Keratinocyte (primary cell): ENCODE results near the gene NCK2. TPM values are rescaled to one million over a fixed set of nuclear protein-coding genes. Genes with fewer than 3 reads are reported as not detected.

Experiments
- DNase-seq: peaks from one replicate; pipeline ENCODE4 v3.0.0-alpha.2; 2011; ENCODE audit warnings: low read depth, missing footprints, low spot score
- FAIRE-seq: peaks from 2 replicates; lab custom pipeline; 2011; peaks lifted over from hg19 to GRCh38; lab: Jason Lieb, UNC
- H2AFZ ChIP-seq: 2 replicates; pipeline ENCODE4 v1.6.0; 2012; ENCODE audit warnings: low read length, control low read depth, inconsistent platforms; ENCODE audit not compliant: control insufficient read depth
- H3K27ac ChIP-seq: 2 replicates; pipeline ENCODE4 v1.5.1; 2011; ENCODE audit warnings: low read length; ENCODE audit not compliant: control insufficient read depth, insufficient read depth
- H3K27me3 ChIP-seq: 3 replicates; pipeline ENCODE4 v1.6.0; 2011; ENCODE audit warnings: low read length; ENCODE audit not compliant: control insufficient read depth, insufficient read depth; ENCODE audit errors: extremely low read depth
- H3K36me3 ChIP-seq, 2 experiments: 2 replicates in 1 of 2; 3 replicates in 1 of 2; pipeline ENCODE4 v1.5.1; 2011; ENCODE audit warnings: low read length in 2 of 2, mild to moderate bottlenecking in 1 of 2; ENCODE audit not compliant: control insufficient read depth in 2 of 2, insufficient read depth in 2 of 2; ENCODE audit errors: extremely low read depth in 1 of 2
- H3K4me1 ChIP-seq: 3 replicates; pipeline ENCODE4 v1.5.1; 2011; ENCODE audit warnings: low read length; ENCODE audit not compliant: control insufficient read depth, insufficient read depth; ENCODE audit errors: extremely low read depth
- H3K4me2 ChIP-seq: 3 replicates; pipeline ENCODE4 v1.6.0; 2011; ENCODE audit warnings: low read depth, low read length; ENCODE audit not compliant: control insufficient read depth, insufficient read depth; ENCODE audit errors: extremely low read depth
- H3K4me3 ChIP-seq, 3 experiments: fragments of 200-600 bp in 1 of 3; sonication (generic) in 1 of 3; 2 replicates in 2 of 3; 3 replicates in 1 of 3; pipeline ENCODE4 v1.5.1; 2011 to 2016; ENCODE audit warnings: low read length in 3 of 3, mild to moderate bottlenecking in 3 of 3, control low read depth in 2 of 3, inconsistent platforms in 1 of 3, low read depth in 1 of 3, mixed read lengths in 1 of 3, mixed run types in 1 of 3, moderate library complexity in 1 of 3; ENCODE audit not compliant: control insufficient read depth in 2 of 3, insufficient read depth in 2 of 3; ENCODE audit errors: extremely low read depth in 1 of 3
- H3K79me2 ChIP-seq: 2 replicates; pipeline ENCODE4 v1.6.0; 2012; ENCODE audit warnings: low read length; ENCODE audit not compliant: control insufficient read depth, insufficient read depth
- H3K9ac ChIP-seq: 3 replicates; pipeline ENCODE4 v1.6.0; 2011; ENCODE audit warnings: low read length; ENCODE audit not compliant: control insufficient read depth, insufficient read depth; ENCODE audit errors: extremely low read depth
- H3K9me1 ChIP-seq: 3 replicates; pipeline ENCODE4 v1.6.0; 2011; ENCODE audit warnings: low read length; ENCODE audit not compliant: control insufficient read depth, insufficient read depth; ENCODE audit errors: extremely low read depth
- H3K9me3 ChIP-seq: 2 replicates; pipeline ENCODE4 v1.5.1; 2012; ENCODE audit warnings: low read depth, low read length; ENCODE audit not compliant: control insufficient read depth
- H4K20me1 ChIP-seq: 3 replicates; pipeline ENCODE4 v1.6.0; 2011; ENCODE audit warnings: low read length; ENCODE audit not compliant: control insufficient read depth, insufficient read depth; ENCODE audit errors: extremely low read depth
- CTCF ChIP-seq, 3 experiments: IDR thresholded peaks in 1 of 3; conservative IDR thresholded peaks in 1 of 3; optimal IDR thresholded peaks in 1 of 3; 2 replicates in 2 of 3; 3 replicates in 1 of 3; pipeline versions ENCODE3 to v1.5.1; 2011; ENCODE audit warnings: low read length in 3 of 3, mild to moderate bottlenecking in 3 of 3, moderate library complexity in 2 of 3, control low read depth in 1 of 3, inconsistent platforms in 1 of 3; ENCODE audit not compliant: insufficient read depth in 2 of 3; ENCODE audit errors: extremely low read depth in 1 of 3
- EZH2 ChIP-seq: IDR thresholded peaks from one replicate; pipeline ENCODE4 v1.6.1; 2012; ENCODE audit warnings: inconsistent platforms, mild to moderate bottlenecking, low read length, moderate library complexity
- dilution Hi-C: fragments of 300-500 bp; cut with MboI; formaldehyde crosslinking; loops from one replicate; pipeline ENCODE4 v1.7.0; 2020; ENCODE audit warnings: low sequenced_read_pairs; ENCODE audit not compliant: extremely low pct_ligation_motif_present
- polyA plus RNA-seq, 5 experiments: library from polyadenylated mRNA; depleted of rRNA in 3 of 5; stranded (reverse) in 3 of 5; stranded (forward) in 1 of 5; unstranded in 1 of 5; fragments of >200 nt; gene quantifications; 1 replicate in 1 of 5; 2 replicates in 3 of 5; 3 replicates in 1 of 5; pipeline versions ENCODE4 v1.2.1 to v1.2.3, GENCODE V29; 2011 to 2012; ENCODE audit warnings: missing spikeins in 2 of 5, low read depth in 1 of 5, low replicate concordance in 1 of 5

Gene NCK2
- polyA plus RNA-seq, 1 donor (not counting 4 experiments of a cell fraction or from before 2014, with no cell fraction given): 31.4 TPM

GRCh38 chr2:105872830-105873229 is 128.1 kb downstream of the NCK2 start:
- peaks cover 7% of the 10 kb centered on the region in 2 experiments for H3K36me3 ChIP-seq
- no peak overlapping the region for H3K27ac ChIP-seq
- H3K4me1 ChIP-seq: peaks cover 10% of the 10 kb centered on the region
- TF ChIP-seq CTCF (optimal IDR thresholded peaks at IDR 0.05 in 1 of 3, IDR thresholded peaks at IDR 0.05 in 1 of 3, conservative IDR thresholded peaks at IDR 0.05 in 1 of 3; ENCODE audit: extremely low read depth in 1 of 3, insufficient read depth in 2 of 3, low read length in 3 of 3) (no peak), EZH2 (no peak)
- no peak overlapping the region for H3K4me2 ChIP-seq
- dilution Hi-C loops: no loop called here
- FAIRE-seq: no peak
- H3K27me3 ChIP-seq: no peaks in the 10 kb centered on the region
- H2AFZ ChIP-seq: no peak overlapping the region
- H4K20me1 ChIP-seq: peaks cover 3% of the 10 kb centered on the region
- no peaks in the 10 kb centered on the region for H3K9me1 ChIP-seq
- peaks cover 32% of the 10 kb centered on the region for H3K79me2 ChIP-seq
- no peak overlapping the region for H3K4me3 ChIP-seq
- no peak overlapping the region for H3K9ac ChIP-seq
- H3K9me3 ChIP-seq: no peaks in the 10 kb centered on the region
- no peak for DNase-seq

- H3K27me3 ChIP-seq: no peaks in the 10 kb centered on the region
- peaks cover 7% of the 10 kb centered on the region for H3K4me1 ChIP-seq
- no peaks in the 10 kb centered on the region for H3K9me1 ChIP-seq
- no peak overlapping the region for H3K4me2 ChIP-seq
- TF ChIP-seq EZH2: no peak
- no peak for TF ChIP-seq CTCF (optimal IDR thresholded peaks at IDR 0.05 in 1 of 3, IDR thresholded peaks at IDR 0.05 in 1 of 3, conservative IDR thresholded peaks at IDR 0.05 in 1 of 3; ENCODE audit: extremely low read depth in 1 of 3, insufficient read depth in 2 of 3, low read length in 3 of 3)
- FAIRE-seq (no peak), DNase-seq (no peak)
- peaks cover 7% of the 10 kb centered on the region in 2 experiments for H3K36me3 ChIP-seq
- no peak overlapping the region for H2AFZ ChIP-seq
- H3K9me3 ChIP-seq: no peaks in the 10 kb centered on the region
- dilution Hi-C loops: no loop called here
- H3K79me2 ChIP-seq: peaks cover 31% of the 10 kb centered on the region
- H3K4me3 ChIP-seq: no peak overlapping the region
- no peak overlapping the region for H3K9ac ChIP-seq
- no peak overlapping the region for H3K27ac ChIP-seq
- peaks cover 3% of the 10 kb centered on the region for H4K20me1 ChIP-seq
Measured at GRCh38 chr2:105873281-105873680, 128.6 kb downstream of the NCK2 start.
